ENCODE measurements around the gene ZIC1. TPM values are rescaled to one million over a fixed set of nuclear protein-coding genes. Genes with fewer than 3 reads are reported as not detected.

The ZIC1 gene
- total RNA-seq, 1 experiment from 2014 or later, result 31.9 TPM

GRCh38 chr3:147402159-147402558 lies 7.0 kb upstream of the ZIC1 start:
- no peak overlapping the region for H3K4me3 ChIP-seq
- H3K27me3 ChIP-seq, result no peaks in the 10 kb centered on the region

GRCh38 chr3:147403511-147403910 lies 5.7 kb upstream of the ZIC1 start:
- DNase-seq, result no peak
- Histone ChIP-seq H3K27me3 (no peaks in the 10 kb centered on the region), H3K4me3 (no peak overlapping the region), H3K9me3 (no peaks in the 10 kb centered on the region), H3K36me3 (peaks cover 24% of the 10 kb centered on the region)

More at GRCh38 chr3:147402159-147402558, 7.0 kb upstream of the ZIC1 start:
- Histone ChIP-seq H3K9me3 (no peaks in the 10 kb centered on the region), H3K36me3 (peaks cover 30% of the 10 kb centered on the region)
- no peak for DNase-seq

- Histone ChIP-seq H3K4me3 (no peak overlapping the region), H3K9me3 (no peaks in the 10 kb centered on the region), H3K36me3 (peaks cover 20% of the 10 kb centered on the region), H3K27me3 (no peaks in the 10 kb centered on the region)
- no peak for DNase-seq
Measured at GRCh38 chr3:147404000-147404799, 5.0 kb upstream of the ZIC1 start.

GRCh38 chr3:147404800-147405230 lies 4.3 kb upstream of the ZIC1 start:
- no peak overlapping the region for H3K4me3 ChIP-seq
- DNase-seq, result no peak
- H3K36me3 ChIP-seq, result peaks cover 16% of the 10 kb centered on the region
- H3K27me3 ChIP-seq, result no peaks in the 10 kb centered on the region
- H3K9me3 ChIP-seq, result no peaks in the 10 kb centered on the region

GRCh38 chr3:147405231-147406027 lies 3.7 kb upstream of the ZIC1 start:
- DNase-seq, result no peak
- H3K9me3 ChIP-seq, result no peaks in the 10 kb centered on the region
- H3K36me3 ChIP-seq, result peaks cover 15% of the 10 kb centered on the region
- no peak overlapping the region for H3K4me3 ChIP-seq
- H3K27me3 ChIP-seq, result no peaks in the 10 kb centered on the region

- peak within 1 kb of the TSS; percentile 73 for H3K4me3 ChIP-seq
- no peaks in the 10 kb centered on the region for H3K9me3 ChIP-seq
- no peaks in the 10 kb centered on the region for H3K27me3 ChIP-seq
- H3K36me3 ChIP-seq, result peaks cover 19% of the 10 kb centered on the region
- peak; percentile 65 for DNase-seq
Measured at GRCh38 chr3:147406028-147406931, 2.9 kb upstream of the ZIC1 start, which contains the start of gene ZIC4. Gene ZIC4 (minus strand): TSS chr3:147406543. CDS start chr3:147402797, 3,746 bp downstream.

- peak; percentile 65 for DNase-seq
- Histone ChIP-seq H3K4me3 (peak overlapping the region; percentile 73), H3K36me3 (peaks cover 21% of the 10 kb centered on the region), H3K27me3 (no peaks in the 10 kb centered on the region), H3K9me3 (no peaks in the 10 kb centered on the region)
Measured at GRCh38 chr3:147407114-147407497, 2.1 kb upstream of the ZIC1 start.

- Histone ChIP-seq H3K36me3 (peaks cover 27% of the 10 kb centered on the region), H3K4me3 (peak overlapping the region; percentile 73), H3K9me3 (no peaks in the 10 kb centered on the region), H3K27me3 (no peaks in the 10 kb centered on the region)
- peak; percentile 50 for DNase-seq
Measured at GRCh38 chr3:147407498-147408187, 1.5 kb upstream of the ZIC1 start.

GRCh38 chr3:147408188-147409100 lies 721 bp upstream of the ZIC1 start:
- H3K36me3 ChIP-seq, result peaks cover 35% of the 10 kb centered on the region
- peak; percentile 78 for DNase-seq
- H3K9me3 ChIP-seq, result no peaks in the 10 kb centered on the region
- peak overlapping the region; percentile 73 for H3K4me3 ChIP-seq
- H3K27me3 ChIP-seq, result no peaks in the 10 kb centered on the region

- peak overlapping the region; percentile 73 for H3K4me3 ChIP-seq
- peaks cover 50% of the 10 kb centered on the region for H3K36me3 ChIP-seq
- H3K9me3 ChIP-seq, result no peaks in the 10 kb centered on the region
- no peaks in the 10 kb centered on the region for H3K27me3 ChIP-seq
- no peak for DNase-seq
Measured at GRCh38 chr3:147410116-147410525, 956 bp downstream of the ZIC1 start.

- Histone ChIP-seq H3K4me3 (peak overlapping the region; percentile 73), H3K9me3 (no peaks in the 10 kb centered on the region), H3K27me3 (no peaks in the 10 kb centered on the region), H3K36me3 (peaks cover 55% of the 10 kb centered on the region)
- peak; percentile 76 for DNase-seq
Measured at GRCh38 chr3:147410526-147411237, 1.5 kb downstream of the ZIC1 start.

- peak; percentile 66 for DNase-seq
- Histone ChIP-seq H3K4me3 (peak overlapping the region; percentile 73), H3K27me3 (no peaks in the 10 kb centered on the region), H3K36me3 (peaks cover 60% of the 10 kb centered on the region), H3K9me3 (no peaks in the 10 kb centered on the region)
Measured at GRCh38 chr3:147411238-147411814, 2.2 kb downstream of the ZIC1 start.

GRCh38 chr3:147411815-147412241 lies 2.7 kb downstream of the ZIC1 start:
- H3K27me3 ChIP-seq, result no peaks in the 10 kb centered on the region

GRCh38 chr3:147412261-147412916 lies 3.2 kb downstream of the ZIC1 start:
- Histone ChIP-seq H3K36me3 (peaks cover 66% of the 10 kb centered on the region), H3K27me3 (no peaks in the 10 kb centered on the region), H3K9me3 (no peaks in the 10 kb centered on the region), H3K4me3 (peak overlapping the region; percentile 73)
- DNase-seq, result peak; percentile 48

More at GRCh38 chr3:147411815-147412241, 2.7 kb downstream of the ZIC1 start:
- Histone ChIP-seq H3K9me3 (no peaks in the 10 kb centered on the region), H3K4me3 (peak overlapping the region; percentile 73), H3K36me3 (peaks cover 63% of the 10 kb centered on the region)
- peak; percentile 68 for DNase-seq

All from MG63 (cell line).